Measurements from ENCODE around the gene GULP1.

DNA sequence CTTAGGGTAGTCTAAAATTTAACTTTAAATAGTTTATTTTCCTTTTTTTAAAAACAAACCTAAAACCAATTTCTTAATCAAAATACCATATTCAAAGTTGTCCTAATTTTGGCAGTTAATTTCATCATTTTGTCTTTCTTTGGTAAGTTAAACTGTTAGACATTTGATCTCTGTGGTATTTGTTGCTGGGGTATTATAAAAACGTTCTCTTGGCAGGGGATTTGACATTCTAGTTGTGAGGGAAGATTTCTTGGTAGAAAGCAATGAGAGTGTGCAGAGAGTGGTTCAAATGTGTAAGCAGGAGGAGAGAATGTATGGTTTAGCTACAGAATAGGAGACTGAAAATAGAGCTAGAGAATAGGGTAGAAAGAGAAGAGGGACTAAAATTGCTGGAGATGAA is 14.6 kb downstream of the GULP1 start:
- TF ChIP-seq ESRRA (CRISPR knock-in tag; IDR thresholded peaks at IDR 0.05; ENCODE audit: low read depth) (no peak), PCBP2 (optimal IDR thresholded peaks at IDR 0.05; ENCODE audit: low read depth, low read length, poor library complexity, severe bottlenecking) (no peak), ZNF670 (CRISPR knock-in tag; IDR thresholded peaks at IDR 0.05; ENCODE audit: borderline replicate concordance) (no peak), FOXO1 (CRISPR knock-in tag; IDR thresholded peaks at IDR 0.05) (no peak), ZEB1 (IDR thresholded peaks at IDR 0.05; ENCODE audit: insufficient replicate concordance, low read depth) (no peak), GPBP1L1 (CRISPR knock-in tag; IDR thresholded peaks at IDR 0.05) (no peak), GLI4 (CRISPR knock-in tag; IDR thresholded peaks at IDR 0.05; ENCODE audit: borderline replicate concordance) (no peak), RBFOX2 (IDR thresholded peaks at IDR 0.05; ENCODE audit: low read depth, low read length) (no peak), ZFP90 (CRISPR knock-in tag; IDR thresholded peaks at IDR 0.05; ENCODE audit: borderline replicate concordance) (no peak)
- TF ChIP-seq, protein P1, sequence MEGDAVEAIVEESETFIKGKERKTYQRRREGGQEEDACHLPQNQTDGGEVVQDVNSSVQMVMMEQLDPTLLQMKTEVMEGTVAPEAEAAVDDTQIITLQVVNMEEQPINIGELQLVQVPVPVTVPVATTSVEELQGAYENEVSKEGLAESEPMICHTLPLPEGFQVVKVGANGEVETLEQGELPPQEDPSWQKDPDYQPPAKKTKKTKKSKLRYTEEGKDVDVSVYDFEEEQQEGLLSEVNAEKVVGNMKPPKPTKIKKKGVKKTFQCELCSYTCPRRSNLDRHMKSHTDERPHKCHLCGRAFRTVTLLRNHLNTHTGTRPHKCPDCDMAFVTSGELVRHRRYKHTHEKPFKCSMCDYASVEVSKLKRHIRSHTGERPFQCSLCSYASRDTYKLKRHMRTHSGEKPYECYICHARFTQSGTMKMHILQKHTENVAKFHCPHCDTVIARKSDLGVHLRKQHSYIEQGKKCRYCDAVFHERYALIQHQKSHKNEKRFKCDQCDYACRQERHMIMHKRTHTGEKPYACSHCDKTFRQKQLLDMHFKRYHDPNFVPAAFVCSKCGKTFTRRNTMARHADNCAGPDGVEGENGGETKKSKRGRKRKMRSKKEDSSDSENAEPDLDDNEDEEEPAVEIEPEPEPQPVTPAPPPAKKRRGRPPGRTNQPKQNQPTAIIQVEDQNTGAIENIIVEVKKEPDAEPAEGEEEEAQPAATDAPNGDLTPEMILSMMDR (CRISPR knock-in tag; IDR thresholded peaks at IDR 0.05) = no peak

Data from HepG2 (cell line).